ENCODE results near the gene PBOV1.

DNA sequence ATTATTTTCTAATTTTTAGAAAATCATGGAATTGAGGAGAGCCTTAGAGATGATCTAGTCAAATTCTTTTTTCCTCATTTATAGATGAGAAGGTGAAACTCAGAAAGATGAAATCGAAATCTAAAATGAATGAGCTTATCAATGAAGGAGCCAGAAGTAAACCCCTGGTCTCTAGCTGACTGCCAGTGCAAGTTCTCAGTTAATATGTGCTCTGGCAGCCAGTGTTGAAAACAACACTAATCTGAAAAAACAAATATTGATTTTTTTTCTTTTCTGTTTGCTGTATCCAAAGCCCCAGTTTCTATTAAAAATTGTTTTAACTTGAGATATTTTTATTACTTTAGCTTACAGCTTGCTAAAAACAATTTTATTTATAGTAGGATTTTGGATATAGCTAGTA is 21.5 kb upstream of the PBOV1 start:
- TF ChIP-seq, protein P1, sequence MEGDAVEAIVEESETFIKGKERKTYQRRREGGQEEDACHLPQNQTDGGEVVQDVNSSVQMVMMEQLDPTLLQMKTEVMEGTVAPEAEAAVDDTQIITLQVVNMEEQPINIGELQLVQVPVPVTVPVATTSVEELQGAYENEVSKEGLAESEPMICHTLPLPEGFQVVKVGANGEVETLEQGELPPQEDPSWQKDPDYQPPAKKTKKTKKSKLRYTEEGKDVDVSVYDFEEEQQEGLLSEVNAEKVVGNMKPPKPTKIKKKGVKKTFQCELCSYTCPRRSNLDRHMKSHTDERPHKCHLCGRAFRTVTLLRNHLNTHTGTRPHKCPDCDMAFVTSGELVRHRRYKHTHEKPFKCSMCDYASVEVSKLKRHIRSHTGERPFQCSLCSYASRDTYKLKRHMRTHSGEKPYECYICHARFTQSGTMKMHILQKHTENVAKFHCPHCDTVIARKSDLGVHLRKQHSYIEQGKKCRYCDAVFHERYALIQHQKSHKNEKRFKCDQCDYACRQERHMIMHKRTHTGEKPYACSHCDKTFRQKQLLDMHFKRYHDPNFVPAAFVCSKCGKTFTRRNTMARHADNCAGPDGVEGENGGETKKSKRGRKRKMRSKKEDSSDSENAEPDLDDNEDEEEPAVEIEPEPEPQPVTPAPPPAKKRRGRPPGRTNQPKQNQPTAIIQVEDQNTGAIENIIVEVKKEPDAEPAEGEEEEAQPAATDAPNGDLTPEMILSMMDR (IDR thresholded peaks at IDR 0.05) = no peak
- TF ChIP-seq ZFX (IDR thresholded peaks at IDR 0.05; ENCODE audit: borderline replicate concordance) = no peak
